Thyroid gland (tissue), 4 donors: ENCODE results near the gene MAP1LC3A. TPM values are rescaled to one million over a fixed set of nuclear protein-coding genes. Genes with fewer than 3 reads are reported as not detected.

Source experiments
- DNase-seq, 2 donors: peaks; one replicate each; pipeline ENCODE4 v3.0.0-alpha.2; 2019
- H3K27ac ChIP-seq, 3 donors: fragments of 200-600 bp; sonication (generic); 1 replicate in 2 of 3; 2 replicates in 1 of 3; pipeline ENCODE4 v1.5.1; 2016 to 2019; ENCODE audit warnings: mild to moderate bottlenecking in 1 of 3, moderate library complexity in 1 of 3
- H3K27me3 ChIP-seq: fragments of 200-600 bp; sonication (generic); one replicate; pipeline ENCODE4 v1.5.1; 2019
- H3K36me3 ChIP-seq, 2 donors: fragments of 200-600 bp; sonication (generic); one replicate each; pipeline ENCODE4 v1.5.1; 2016 to 2019
- H3K4me1 ChIP-seq, 2 donors: fragments of 200-600 bp; sonication (generic); one replicate each; pipeline ENCODE4 v1.5.1; 2017 to 2019
- H3K4me3 ChIP-seq, 3 donors: fragments of 200-600 bp; sonication (generic); replicated peaks in 1 of 3; 1 replicate in 2 of 3; 2 replicates in 1 of 3; pipeline ENCODE4 v1.5.1; 2016; ENCODE audit warnings: mild to moderate bottlenecking in 1 of 3
- H3K9me3 ChIP-seq: fragments of 200-600 bp; sonication (generic); one replicate; pipeline ENCODE4 v1.5.1; 2017
- POLR2A ChIP-seq, 2 donors: fragments of 450-650 bp; IDR thresholded peaks; one replicate each; pipeline ENCODE4 v1.6.1; 2017; ENCODE audit warnings: antibody characterized with exemption in 2 of 2, mild to moderate bottlenecking in 2 of 2, moderate library complexity in 1 of 2
- WGBS, 2 donors: methylation state at CpG; one replicate each; pipeline ENCODE4 v1.1.5; 2017; 5-methylcytosine and 5-hydroxymethylcytosine counted together
- intact Hi-C: fragments of 100-400 bp; cut with DNase I; formaldehyde crosslinking; loops from one replicate; pipeline ENCODE4 v1.15.1; 2023
- total RNA-seq, 4 donors: library from RNA; depleted of rRNA; stranded (reverse); fragments of >200 nt; gene quantifications; one replicate each; pipeline ENCODE4 v1.2.3, GENCODE V29; 2016
- TF ChIP-seq, protein P1 (sequence below), 6 experiments: fragments of 200-600 bp in 3 of 6; fragments of 450-650 bp in 3 of 6; sonication (generic) in 3 of 6; IDR thresholded peaks; one replicate each; pipeline ENCODE4 v1.5.1; 2016 to 2019; ENCODE audit warnings: antibody characterized with exemption in 6 of 6, mild to moderate bottlenecking in 2 of 6, inconsistent platforms in 1 of 6, moderate library complexity in 1 of 6

MAP1LC3A gene
- total RNA-seq, 4 donors from 2014 or later, result 119 to 163 (median 130) TPM

DNA sequence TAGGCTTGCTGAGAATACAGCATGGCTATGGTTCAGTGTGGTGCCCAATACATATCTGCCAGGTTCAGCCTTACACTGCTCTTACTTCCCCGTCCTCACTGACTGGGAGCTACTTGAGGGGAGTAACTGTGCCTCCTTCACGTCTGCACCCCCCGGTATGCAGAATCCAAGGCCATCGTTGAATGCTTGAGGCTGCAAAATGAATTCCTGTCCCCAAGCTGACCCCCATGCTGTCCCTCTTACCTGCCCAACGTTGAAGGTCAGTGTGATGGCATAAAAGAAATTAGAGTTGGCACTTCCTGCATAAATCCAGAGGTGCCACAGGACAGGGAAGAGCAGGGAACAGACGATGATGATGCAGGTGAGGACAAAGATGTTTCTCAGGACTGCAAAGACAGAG lies 16.3 kb downstream of the MAP1LC3A start:
- TF ChIP-seq POLR2A (IDR thresholded peaks at IDR 0.05), result no peak
- TF ChIP-seq, protein P1, sequence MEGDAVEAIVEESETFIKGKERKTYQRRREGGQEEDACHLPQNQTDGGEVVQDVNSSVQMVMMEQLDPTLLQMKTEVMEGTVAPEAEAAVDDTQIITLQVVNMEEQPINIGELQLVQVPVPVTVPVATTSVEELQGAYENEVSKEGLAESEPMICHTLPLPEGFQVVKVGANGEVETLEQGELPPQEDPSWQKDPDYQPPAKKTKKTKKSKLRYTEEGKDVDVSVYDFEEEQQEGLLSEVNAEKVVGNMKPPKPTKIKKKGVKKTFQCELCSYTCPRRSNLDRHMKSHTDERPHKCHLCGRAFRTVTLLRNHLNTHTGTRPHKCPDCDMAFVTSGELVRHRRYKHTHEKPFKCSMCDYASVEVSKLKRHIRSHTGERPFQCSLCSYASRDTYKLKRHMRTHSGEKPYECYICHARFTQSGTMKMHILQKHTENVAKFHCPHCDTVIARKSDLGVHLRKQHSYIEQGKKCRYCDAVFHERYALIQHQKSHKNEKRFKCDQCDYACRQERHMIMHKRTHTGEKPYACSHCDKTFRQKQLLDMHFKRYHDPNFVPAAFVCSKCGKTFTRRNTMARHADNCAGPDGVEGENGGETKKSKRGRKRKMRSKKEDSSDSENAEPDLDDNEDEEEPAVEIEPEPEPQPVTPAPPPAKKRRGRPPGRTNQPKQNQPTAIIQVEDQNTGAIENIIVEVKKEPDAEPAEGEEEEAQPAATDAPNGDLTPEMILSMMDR (IDR thresholded peaks at IDR 0.05), result no peak
- WGBS, 2 donors, result 91 to 95% methylated on average over 6 of the region's 6 CpGs
- intact Hi-C loops, result no loop called here
- Histone ChIP-seq H3K4me3 (no peak overlapping the region), H3K4me1 (peaks cover 0 to 5% of the 10 kb centered on the region in 2 donors), H3K36me3 (no peaks in the 10 kb centered on the region), H3K9me3 (no peaks in the 10 kb centered on the region), H3K27me3 (no peaks in the 10 kb centered on the region), H3K27ac (no peak overlapping the region)
- no peak for DNase-seq

GRCh38 chr20:34575271-34575670 lies 16.8 kb downstream of the MAP1LC3A start:
- intact Hi-C loops, result no loop called here
- TF ChIP-seq, protein P1 (IDR thresholded peaks at IDR 0.05), result no peak
- TF ChIP-seq POLR2A (IDR thresholded peaks at IDR 0.05), result no peak
- no peak for DNase-seq
- Histone ChIP-seq H3K4me3 (no peak overlapping the region), H3K9me3 (no peaks in the 10 kb centered on the region), H3K36me3 (no peaks in the 10 kb centered on the region), H3K4me1 (peaks cover 0 to 5% of the 10 kb centered on the region in 2 donors), H3K27ac (no peak overlapping the region), H3K27me3 (no peaks in the 10 kb centered on the region)
- WGBS, 2 donors, result 92 to 97% methylated on average over 4 to 5 of the region's 5 CpGs

- DNase-seq, result no peak
- H3K27ac ChIP-seq, result no peak overlapping the region
- H3K4me3 ChIP-seq, result no peak overlapping the region
- H3K36me3 ChIP-seq, result no peaks in the 10 kb centered on the region
- no peaks in the 10 kb centered on the region for H3K9me3 ChIP-seq
- peaks cover 0 to 5% of the 10 kb centered on the region in 2 donors for H3K4me1 ChIP-seq
- WGBS, 2 donors, result 95 to 98% methylated on average over 4 of the region's 4 CpGs
- H3K27me3 ChIP-seq, result no peaks in the 10 kb centered on the region
- TF ChIP-seq, protein P1 (IDR thresholded peaks at IDR 0.05), result no peak
- TF ChIP-seq POLR2A (IDR thresholded peaks at IDR 0.05), result no peak
- intact Hi-C loops, result no loop called here
These were observed 17.2 kb downstream of the MAP1LC3A start for GRCh38 chr20:34575756-34576155.

GRCh38 chr20:34577061-34577460 lies 18.5 kb downstream of the MAP1LC3A start:
- no peaks in the 10 kb centered on the region for H3K27me3 ChIP-seq
- H3K9me3 ChIP-seq, result no peaks in the 10 kb centered on the region
- intact Hi-C loops, result no loop called here
- TF ChIP-seq, protein P1 (IDR thresholded peaks at IDR 0.05), result no peak
- no peaks in the 10 kb centered on the region for H3K36me3 ChIP-seq
- DNase-seq, result no peak
- no peak overlapping the region for H3K27ac ChIP-seq
- WGBS, 2 donors, result 99% methylated on average over 4 of the region's 4 CpGs
- no peak overlapping the region for H3K4me3 ChIP-seq
- H3K4me1 ChIP-seq, result peaks cover 0 to 15% of the 10 kb centered on the region in 2 donors

GRCh38 chr20:34578025-34578424 lies 19.5 kb downstream of the MAP1LC3A start:
- Histone ChIP-seq H3K27ac (no peak overlapping the region), H3K9me3 (no peaks in the 10 kb centered on the region), H3K36me3 (no peaks in the 10 kb centered on the region), H3K27me3 (no peaks in the 10 kb centered on the region), H3K4me3 (no peak overlapping the region), H3K4me1 (peaks cover 0 to 15% of the 10 kb centered on the region in 2 donors)
- intact Hi-C loops, result no loop called here
- TF ChIP-seq, protein P1 (IDR thresholded peaks at IDR 0.05), result no peak
- no peak for TF ChIP-seq POLR2A (IDR thresholded peaks at IDR 0.05)
- DNase-seq, result no peak
- WGBS, 2 donors, result 79% methylated on average over 2 of the region's 2 CpGs
